GM19324 (cell line): ENCODE measurements around the gene IRF1.

Source experiments
- ATAC-seq: cut with Tn5 transposase; IDR thresholded peaks from one replicate; pipeline ENCODE4 v1.9.1; 2021; ENCODE audit warnings: mild to moderate bottlenecking, moderate library complexity; ENCODE audit not compliant: unreplicated experiment, low FRiP score

Gene IRF1

GRCh38 chr5:132475987-132476875 is 14.3 kb downstream of the IRF1 start:
- ATAC-seq, result no peak

GRCh38 chr5:132475497-132475882 is 15.1 kb downstream of the IRF1 start:
- ATAC-seq, result no peak

GRCh38 chr5:132474881-132475496 is 15.6 kb downstream of the IRF1 start:
- no peak for ATAC-seq

GRCh38 chr5:132474131-132474723 is 16.3 kb downstream of the IRF1 start:
- no peak for ATAC-seq

GRCh38 chr5:132473668-132474067 is 16.9 kb downstream of the IRF1 start:
- ATAC-seq, result no peak

GRCh38 chr5:132473019-132473531 is 17.5 kb downstream of the IRF1 start:
- ATAC-seq, result peak; percentile 65

- ATAC-seq, result no peak
Observed at GRCh38 chr5:132472431-132472830, 18.1 kb downstream of the IRF1 start.

- no peak for ATAC-seq
Observed at GRCh38 chr5:132471944-132472343, 18.6 kb downstream of the IRF1 start.

GRCh38 chr5:132471151-132471907 is 19.2 kb downstream of the IRF1 start:
- no peak for ATAC-seq

GRCh38 chr5:132470596-132470995 is 20.0 kb downstream of the IRF1 start:
- ATAC-seq, result no peak

- no peak for ATAC-seq
Observed at GRCh38 chr5:132470010-132470392, 20.6 kb downstream of the IRF1 start.

GRCh38 chr5:132469380-132470009 is 21.1 kb downstream of the IRF1 start:
- ATAC-seq, result no peak

- ATAC-seq, result no peak
Observed at GRCh38 chr5:132468656-132469379, 21.8 kb downstream of the IRF1 start.

GRCh38 chr5:132467287-132467984 is 23.1 kb downstream of the IRF1 start:
- ATAC-seq, result no peak

- ATAC-seq, result peak; percentile 60
Observed at GRCh38 chr5:132466433-132467286, 23.9 kb downstream of the IRF1 start.

- no peak for ATAC-seq
Observed at GRCh38 chr5:132465059-132465707, 25.4 kb downstream of the IRF1 start.

GRCh38 chr5:132464156-132464939 is 26.2 kb downstream of the IRF1 start:
- ATAC-seq, result no peak
